Epithelial cell of proximal tubule (primary cell): ENCODE measurements around the gene PTPN11. TPM values are rescaled to one million over a fixed set of nuclear protein-coding genes. Genes with fewer than 3 reads are reported as not detected.
"Not testable (repeated sequence)": the region's sequence is repeated elsewhere in the genome, so short reads cannot be mapped to it uniquely, and the experiment has no call there.

ENCODE experiments used
- DNase-seq: peaks from one replicate; pipeline ENCODE4 v3.0.0-alpha.2; 2011; ENCODE audit warnings: low read depth
- H3K4me3 ChIP-seq: 2 replicates; pipeline ENCODE4 v1.5.1; 2011; ENCODE audit warnings: low read depth, mild to moderate bottlenecking, low read length
- total RNA-seq: library from RNA; depleted of rRNA; stranded (reverse); fragments of >200 nt; gene quantifications from 2 replicates; pipeline ENCODE4 v1.2.3, GENCODE V29; 2015
- TF ChIP-seq, protein P1 (sequence below): conservative IDR thresholded peaks from 2 replicates; pipeline ENCODE4 v1.5.1; 2012; ENCODE audit warnings: low read depth, mild to moderate bottlenecking, low read length

The PTPN11 gene
- total RNA-seq, 1 donor from 2014 or later: 80.5 TPM

DNA sequence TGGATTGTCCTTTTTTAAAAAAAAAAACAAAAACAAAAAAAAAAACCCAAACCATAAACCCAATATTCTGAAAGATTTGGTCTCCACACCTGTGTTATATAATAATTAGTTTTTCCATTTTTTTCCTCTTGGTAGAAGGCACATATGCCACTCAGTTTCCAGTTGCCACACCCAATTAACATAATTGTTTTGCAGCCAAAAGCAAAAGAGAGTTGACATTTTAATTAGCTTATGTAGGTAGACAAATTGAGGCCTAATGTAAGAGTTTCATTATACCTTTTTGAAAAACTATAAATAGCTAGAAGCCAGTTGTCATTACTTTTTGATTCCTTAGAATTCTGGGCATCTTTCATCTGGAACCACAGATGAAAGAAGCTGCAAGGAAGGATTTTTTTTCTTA, 21.0 kb downstream of the PTPN11 start:
- TF ChIP-seq, protein P1, sequence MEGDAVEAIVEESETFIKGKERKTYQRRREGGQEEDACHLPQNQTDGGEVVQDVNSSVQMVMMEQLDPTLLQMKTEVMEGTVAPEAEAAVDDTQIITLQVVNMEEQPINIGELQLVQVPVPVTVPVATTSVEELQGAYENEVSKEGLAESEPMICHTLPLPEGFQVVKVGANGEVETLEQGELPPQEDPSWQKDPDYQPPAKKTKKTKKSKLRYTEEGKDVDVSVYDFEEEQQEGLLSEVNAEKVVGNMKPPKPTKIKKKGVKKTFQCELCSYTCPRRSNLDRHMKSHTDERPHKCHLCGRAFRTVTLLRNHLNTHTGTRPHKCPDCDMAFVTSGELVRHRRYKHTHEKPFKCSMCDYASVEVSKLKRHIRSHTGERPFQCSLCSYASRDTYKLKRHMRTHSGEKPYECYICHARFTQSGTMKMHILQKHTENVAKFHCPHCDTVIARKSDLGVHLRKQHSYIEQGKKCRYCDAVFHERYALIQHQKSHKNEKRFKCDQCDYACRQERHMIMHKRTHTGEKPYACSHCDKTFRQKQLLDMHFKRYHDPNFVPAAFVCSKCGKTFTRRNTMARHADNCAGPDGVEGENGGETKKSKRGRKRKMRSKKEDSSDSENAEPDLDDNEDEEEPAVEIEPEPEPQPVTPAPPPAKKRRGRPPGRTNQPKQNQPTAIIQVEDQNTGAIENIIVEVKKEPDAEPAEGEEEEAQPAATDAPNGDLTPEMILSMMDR: no peak
- H3K4me3 ChIP-seq: no peak overlapping the region
- no peak for DNase-seq

DNA sequence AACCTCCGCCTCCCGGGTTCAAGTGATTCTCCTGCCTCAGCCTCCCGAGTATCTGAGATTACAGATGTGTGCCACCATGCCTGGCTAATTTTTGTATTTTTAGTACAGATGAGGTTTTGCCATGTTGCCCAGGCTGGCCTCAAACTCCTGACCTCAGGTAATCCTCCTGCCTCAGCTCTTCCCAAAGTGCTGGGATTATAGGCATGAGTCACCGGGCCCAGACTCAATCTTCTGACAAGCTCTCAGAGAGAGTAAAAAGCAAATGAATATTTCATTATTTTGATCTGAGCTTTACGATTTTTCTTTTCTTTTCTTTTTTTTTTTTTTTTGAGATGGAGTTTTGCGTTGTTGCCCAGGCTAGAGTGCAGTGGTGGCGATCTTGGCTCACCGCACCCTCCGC, 21.9 kb downstream of the PTPN11 start:
- not testable (repeated sequence) for DNase-seq, H3K4me3 ChIP-seq

DNA sequence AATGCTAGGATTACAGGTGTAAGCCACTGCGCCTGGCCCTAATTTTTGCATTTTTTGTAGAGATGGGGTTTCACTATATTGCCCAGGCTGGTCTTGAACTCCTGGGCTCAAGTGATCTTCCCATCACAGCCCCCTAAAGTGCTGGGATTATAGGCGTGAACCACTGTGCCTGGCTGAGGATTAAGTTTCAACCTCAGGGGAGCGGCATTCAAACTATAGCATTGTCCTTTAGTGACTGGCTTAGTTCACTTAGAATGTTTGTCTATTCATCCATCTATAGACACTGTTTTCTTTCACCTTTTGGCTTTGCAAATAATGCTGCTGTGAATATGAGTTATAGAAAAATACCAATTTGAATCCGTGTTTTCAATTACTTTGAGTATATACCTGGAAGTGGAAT, 25.2 kb downstream of the PTPN11 start:
- DNase-seq: no peak
- H3K4me3 ChIP-seq: no peak overlapping the region
- TF ChIP-seq, protein P1: no peak

DNA sequence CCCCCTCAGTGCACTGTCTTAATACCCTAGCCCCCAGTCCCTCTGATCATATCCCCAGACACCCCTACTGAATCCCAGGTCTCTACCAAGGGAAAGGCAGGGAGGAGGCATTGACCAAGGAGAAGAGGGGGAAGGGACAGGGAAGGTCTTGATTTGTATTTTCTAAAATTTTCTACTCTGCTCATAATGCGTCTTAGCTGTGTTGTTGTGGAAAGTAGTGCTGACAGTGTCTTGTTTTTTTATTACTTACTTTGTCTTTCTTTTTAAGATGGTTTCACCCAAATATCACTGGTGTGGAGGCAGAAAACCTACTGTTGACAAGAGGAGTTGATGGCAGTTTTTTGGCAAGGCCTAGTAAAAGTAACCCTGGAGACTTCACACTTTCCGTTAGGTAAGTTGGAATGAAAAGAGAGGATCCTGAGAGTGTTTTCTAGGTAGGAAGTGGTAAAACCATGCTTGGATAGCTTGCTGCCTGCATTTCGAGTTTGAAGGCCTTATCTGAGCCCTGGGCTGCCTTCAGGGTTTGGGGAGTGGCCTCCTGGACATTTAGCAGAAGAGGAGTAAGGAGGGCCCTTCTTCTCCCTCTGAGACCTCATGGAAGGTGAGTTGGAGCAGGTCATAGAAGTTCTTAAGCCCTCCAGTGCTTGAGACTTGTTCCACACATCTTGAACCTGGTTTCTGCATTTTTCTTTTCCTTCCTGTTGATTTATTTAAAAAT, 27.4 kb downstream of the PTPN11 start:
- TF ChIP-seq, protein P1: no peak
- no peak for DNase-seq
- no peak overlapping the region for H3K4me3 ChIP-seq

DNA sequence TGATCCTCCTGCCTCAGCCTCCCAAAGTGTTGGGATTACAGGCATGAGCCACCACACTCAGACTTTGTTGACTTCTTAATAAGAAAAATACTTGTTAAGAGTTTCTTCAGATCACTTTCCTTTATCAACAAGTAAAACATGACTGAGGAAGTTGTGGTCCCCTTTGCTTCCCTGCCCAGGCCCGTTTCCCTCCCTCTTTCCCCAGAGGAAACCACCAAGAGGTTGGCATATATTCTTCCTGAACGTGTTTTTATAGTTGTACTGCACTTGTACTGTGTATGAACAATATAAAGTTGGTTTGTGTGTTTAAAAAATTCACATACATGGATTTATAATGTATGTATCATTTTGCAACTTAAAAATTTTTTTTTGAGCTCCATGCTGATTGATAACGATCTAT, 28.4 kb downstream of the PTPN11 start:
- TF ChIP-seq, protein P1: no peak
- no peak overlapping the region for H3K4me3 ChIP-seq
- no peak for DNase-seq

DNA sequence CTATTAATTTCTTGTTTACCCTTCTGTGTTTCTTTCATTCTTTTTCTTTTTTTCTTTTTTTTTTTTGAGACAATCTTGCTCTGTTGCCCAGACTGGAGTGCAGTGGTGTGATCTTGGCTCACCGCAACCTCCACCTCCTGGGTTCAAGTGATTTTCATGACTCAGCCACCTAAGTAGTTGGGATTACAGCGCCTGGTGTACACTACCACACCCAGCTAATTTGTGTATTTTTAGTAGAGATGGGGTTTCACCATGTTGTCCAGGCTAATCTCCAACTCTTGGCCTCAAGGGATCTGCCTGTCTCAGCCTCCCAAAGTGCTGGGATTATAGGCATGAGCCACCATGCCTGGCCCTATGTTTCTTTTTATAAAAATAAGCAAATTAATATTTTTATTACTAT, 29.4 kb downstream of the PTPN11 start:
- DNase-seq, H3K4me3 ChIP-seq: not testable (repeated sequence)

DNA sequence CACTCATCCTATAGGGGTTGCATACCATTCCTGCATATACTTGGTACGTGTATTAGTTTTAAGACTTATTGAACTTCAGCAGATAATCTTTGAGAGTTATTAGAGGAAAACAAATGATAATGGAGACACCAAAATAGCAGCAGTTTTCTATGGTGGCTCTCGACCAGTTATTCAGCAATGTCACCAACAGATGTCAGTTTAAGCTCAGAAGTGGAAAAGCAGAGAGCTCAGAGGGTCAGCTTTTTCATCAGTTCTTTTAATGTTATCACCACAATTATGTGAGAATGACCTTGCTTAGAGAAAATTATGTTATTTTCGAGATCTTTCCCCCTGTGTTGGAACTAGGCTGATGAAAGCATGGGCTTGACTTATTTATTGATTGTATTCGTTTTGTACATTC, 32.0 kb downstream of the PTPN11 start:
- TF ChIP-seq, protein P1: no peak
- no peak overlapping the region for H3K4me3 ChIP-seq
- DNase-seq: no peak

DNA sequence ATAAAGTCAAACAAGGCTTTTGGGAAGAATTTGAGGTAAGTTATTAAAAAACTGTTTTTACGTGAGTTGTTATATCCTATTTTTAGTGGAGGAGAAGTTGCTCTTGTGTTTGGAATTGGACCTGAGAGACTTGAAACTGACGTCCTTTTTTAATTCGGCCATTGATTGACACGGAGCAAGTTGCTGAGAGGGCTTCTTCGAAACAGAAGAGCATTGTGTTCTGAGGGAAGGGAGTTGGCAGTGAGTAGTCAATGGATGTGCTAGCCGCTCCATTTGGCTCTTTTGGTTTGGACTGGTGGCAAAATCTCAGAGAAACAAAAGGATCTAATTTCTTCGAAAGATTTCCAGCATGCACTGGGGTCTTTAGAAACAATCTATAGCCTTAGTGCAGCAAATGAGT, 37.3 kb downstream of the PTPN11 start:
- H3K4me3 ChIP-seq: no peak overlapping the region
- TF ChIP-seq, protein P1: no peak
- no peak for DNase-seq

DNA sequence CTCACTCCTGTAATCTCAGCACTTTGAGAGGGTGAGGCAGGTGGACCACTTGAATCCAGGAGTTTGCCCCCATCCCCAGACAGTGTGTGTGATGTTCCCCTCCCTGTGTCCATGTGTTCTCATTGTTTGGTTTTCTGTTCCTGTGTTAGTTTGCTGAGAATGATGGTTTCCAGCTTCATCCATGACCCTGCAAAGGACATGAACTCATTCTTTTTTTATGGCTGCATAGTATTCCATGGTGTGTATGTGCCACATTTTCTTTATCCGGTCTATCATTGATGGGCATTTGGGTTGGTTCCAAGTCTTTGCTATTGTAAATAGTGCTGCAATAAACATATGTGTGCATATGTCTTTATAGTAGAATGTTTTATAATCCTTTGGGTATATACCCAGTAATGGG, 38.4 kb downstream of the PTPN11 start:
- not testable (repeated sequence) for H3K4me3 ChIP-seq, DNase-seq
